CD4-positive, CD25-positive, alpha-beta regulatory T cell (primary cell): ENCODE data around the gene ZNF747. TPM values are rescaled to one million over a fixed set of nuclear protein-coding genes. Genes with fewer than 3 reads are reported as not detected.

Experiments used
- ATAC-seq, 2 donors: fragments of 150-1000 bp; cut with Tn5 transposase; one replicate each; pipeline ENCODE4 v1.10.0; 2021; ENCODE audit warnings: low read depth in 2 of 2, moderate number of reproducible peaks in 2 of 2, moderate library complexity in 1 of 2
- DNase-seq, 3 donors: peaks; one replicate each; pipeline versions ENCODE4 v3.0.0 to v3.0.0-alpha.2; 2012 to 2022; ENCODE audit warnings: mixed read lengths in 1 of 3
- H3K27ac ChIP-seq: one replicate; pipeline ENCODE4 v1.7.0; 2013; ENCODE audit warnings: mild to moderate bottlenecking, low read length; ENCODE audit not compliant: insufficient read depth, poor library complexity, severe bottlenecking
- H3K27me3 ChIP-seq: one replicate; pipeline ENCODE4 v1.7.0; 2013; ENCODE audit warnings: low read length; ENCODE audit not compliant: control insufficient read depth, insufficient read depth
- H3K36me3 ChIP-seq: one replicate; pipeline ENCODE4 v1.7.0; 2013; ENCODE audit warnings: mild to moderate bottlenecking, low read length, moderate library complexity; ENCODE audit not compliant: control insufficient read depth, insufficient read depth
- H3K4me1 ChIP-seq: 2 replicates; pipeline ENCODE4 v1.7.0; 2013; ENCODE audit warnings: mild to moderate bottlenecking, low read length; ENCODE audit not compliant: insufficient read depth, control insufficient read depth, poor library complexity, severe bottlenecking
- H3K4me3 ChIP-seq: one replicate; pipeline ENCODE4 v1.7.0; 2013; ENCODE audit warnings: low read depth, mild to moderate bottlenecking, low read length, moderate library complexity
- H3K9me3 ChIP-seq, 2 experiments: 1 replicate in 1 of 2; 2 replicates in 1 of 2; pipeline ENCODE4 v1.7.0; 2013; ENCODE audit warnings: low read length in 2 of 2, mild to moderate bottlenecking in 1 of 2, moderate library complexity in 1 of 2; ENCODE audit not compliant: control insufficient read depth in 2 of 2
- H3K27ac Mint-ChIP-seq, 3 donors: one replicate each; pipeline ENCODE4 v1.8.0; 2020 to 2022; ENCODE audit warnings: mild to moderate bottlenecking in 3 of 3, mixed read lengths in 3 of 3, moderate library complexity in 2 of 3
- H3K27me3 Mint-ChIP-seq: one replicate; pipeline ENCODE4 v1.8.0; 2022; ENCODE audit warnings: mild to moderate bottlenecking, mixed read lengths
- H3K36me3 Mint-ChIP-seq: one replicate; pipeline ENCODE4 v1.8.0; 2020; ENCODE audit warnings: mixed read lengths
- H3K4me1 Mint-ChIP-seq, 4 donors: one replicate each; pipeline ENCODE4 v1.8.0; 2020 to 2022; ENCODE audit warnings: mixed read lengths in 4 of 4, mild to moderate bottlenecking in 1 of 4
- H3K4me3 Mint-ChIP-seq, 4 donors: one replicate each; pipeline ENCODE4 v1.8.0; 2020 to 2022; ENCODE audit warnings: mild to moderate bottlenecking in 4 of 4, mixed read lengths in 4 of 4, moderate library complexity in 3 of 4
- H3K9me3 Mint-ChIP-seq, 7 donors: one replicate each; pipeline ENCODE4 v1.8.0; 2020 to 2022; ENCODE audit warnings: mixed read lengths in 7 of 7, mild to moderate bottlenecking in 3 of 7, moderate library complexity in 2 of 7
- polyA plus RNA-seq, 4 donors: library from polyadenylated mRNA; unstranded; fragments of 300-500 nt; fragmentation: Illumina TruSeq; gene quantifications; one replicate each; pipeline ENCODE4 v1.2.3, GENCODE V29; 2021
- total RNA-seq: library from RNA; stranded (reverse); gene quantifications from one replicate; pipeline ENCODE4 v1.2.3, GENCODE V29; 2022

Gene ZNF747
- total and polyA plus RNA-seq, 5 donors from 2014 or later, result 5.0 to 9.4 (median 8.4) TPM

GRCh38 chr16:30491229-30491628 is 43.4 kb downstream of the ZNF747 start:
- H3K9me3 Mint-ChIP-seq, result no peaks in the 10 kb centered on the region
- no peak overlapping the region for H3K27ac ChIP-seq
- H3K36me3 ChIP-seq, result peaks cover 86% of the 10 kb centered on the region

GRCh38 chr16:30490210-30490609 is 44.4 kb downstream of the ZNF747 start:
- peak overlapping the region in 1 of 4 donors; percentile 47 for H3K4me3 Mint-ChIP-seq
- peaks cover 42% of the 10 kb centered on the region for H3K36me3 Mint-ChIP-seq
- no peak for DNase-seq
- peaks cover 88% of the 10 kb centered on the region for H3K36me3 ChIP-seq
- H3K27me3 Mint-ChIP-seq, result no peaks in the 10 kb centered on the region
- H3K9me3 ChIP-seq, result no peaks in the 10 kb centered on the region
- no peaks in the 10 kb centered on the region for H3K9me3 Mint-ChIP-seq
- H3K27me3 ChIP-seq, result no peaks in the 10 kb centered on the region
- H3K4me3 ChIP-seq, result no peak overlapping the region
- peak overlapping the region; percentile 49 to 65 (median 60) for H3K27ac Mint-ChIP-seq
- no peaks in the 10 kb centered on the region for H3K4me1 ChIP-seq
- peaks cover 5 to 41% (median 19%) of the 10 kb centered on the region in 4 donors for H3K4me1 Mint-ChIP-seq
- no peak overlapping the region for H3K27ac ChIP-seq
- no peak for ATAC-seq

More at GRCh38 chr16:30491229-30491628, 43.4 kb downstream of the ZNF747 start:
- DNase-seq, result no peak
- peak overlapping the region; percentile 20 to 86 (median 68) for H3K27ac Mint-ChIP-seq
- H3K27me3 Mint-ChIP-seq, result no peaks in the 10 kb centered on the region
- peaks cover 5 to 37% (median 15%) of the 10 kb centered on the region in 4 donors for H3K4me1 Mint-ChIP-seq
- H3K4me3 Mint-ChIP-seq, result no peak overlapping the region
- H3K4me3 ChIP-seq, result no peak overlapping the region
- H3K27me3 ChIP-seq, result no peaks in the 10 kb centered on the region
- ATAC-seq, result no peak
- H3K9me3 ChIP-seq, result no peaks in the 10 kb centered on the region
- H3K36me3 Mint-ChIP-seq, result peaks cover 37% of the 10 kb centered on the region
- H3K4me1 ChIP-seq, result no peaks in the 10 kb centered on the region

- Mint-ChIP-seq H3K4me1 (peaks cover 5 to 48% (median 24%) of the 10 kb centered on the region in 4 donors), H3K27ac (peak overlapping the region in 1 of 3 donors; percentile 79), H3K36me3 (peaks cover 42% of the 10 kb centered on the region), H3K27me3 (no peaks in the 10 kb centered on the region), H3K9me3 (no peaks in the 10 kb centered on the region), H3K4me3 (peak overlapping the region in 1 of 4 donors; percentile 33)
- Histone ChIP-seq H3K4me1 (no peaks in the 10 kb centered on the region), H3K27ac (no peak overlapping the region), H3K36me3 (peaks cover 83% of the 10 kb centered on the region), H3K27me3 (no peaks in the 10 kb centered on the region), H3K9me3 (no peaks in the 10 kb centered on the region), H3K4me3 (no peak overlapping the region)
- DNase-seq, result no peak
- no peak for ATAC-seq
These were observed 45.7 kb downstream of the ZNF747 start for GRCh38 chr16:30488764-30489605.

GRCh38 chr16:30485818-30486436 is 48.7 kb downstream of the ZNF747 start:
- no peaks in the 10 kb centered on the region for H3K27me3 ChIP-seq
- Mint-ChIP-seq H3K27me3 (no peaks in the 10 kb centered on the region), H3K4me1 (peaks cover 5 to 56% (median 26%) of the 10 kb centered on the region in 4 donors), H3K9me3 (no peaks in the 10 kb centered on the region), H3K27ac (peak overlapping the region; percentile 47 to 86 (median 78)), H3K4me3 (no peak overlapping the region), H3K36me3 (peaks cover 47% of the 10 kb centered on the region)
- no peak overlapping the region for H3K27ac ChIP-seq
- no peaks in the 10 kb centered on the region for H3K9me3 ChIP-seq
- H3K36me3 ChIP-seq, result peaks cover 91% of the 10 kb centered on the region
- DNase-seq (no peak), ATAC-seq (no peak)
- peaks cover 4% of the 10 kb centered on the region for H3K4me1 ChIP-seq
- H3K4me3 ChIP-seq, result no peak overlapping the region

- Mint-ChIP-seq H3K4me1 (peaks cover 5 to 58% (median 31%) of the 10 kb centered on the region in 4 donors), H3K27me3 (no peaks in the 10 kb centered on the region), H3K4me3 (no peak overlapping the region), H3K27ac (peak overlapping the region in 2 of 3 donors; percentile 72 to 80), H3K9me3 (no peaks in the 10 kb centered on the region), H3K36me3 (peaks cover 47% of the 10 kb centered on the region)
- H3K4me1 ChIP-seq, result peaks cover 6% of the 10 kb centered on the region
- H3K36me3 ChIP-seq, result peaks cover 91% of the 10 kb centered on the region
- ATAC-seq, result no peak
- H3K27me3 ChIP-seq, result no peaks in the 10 kb centered on the region
- no peak overlapping the region for H3K4me3 ChIP-seq
- H3K27ac ChIP-seq, result no peak overlapping the region
- no peaks in the 10 kb centered on the region for H3K9me3 ChIP-seq
- DNase-seq, result no peak
These were observed 49.8 kb downstream of the ZNF747 start for GRCh38 chr16:30484887-30485286.

- peaks cover 80% of the 10 kb centered on the region for H3K36me3 ChIP-seq
- H3K4me3 ChIP-seq, result no peak overlapping the region
- peak overlapping the region; percentile 21 for H3K27ac ChIP-seq
- H3K36me3 Mint-ChIP-seq, result peaks cover 46% of the 10 kb centered on the region
- H3K27me3 ChIP-seq, result no peaks in the 10 kb centered on the region
- ATAC-seq (peak in 1 of 2 donors; percentile 77), DNase-seq (peak in 2 of 3 donors; percentile 30 to 49)
- H3K27ac Mint-ChIP-seq, result peak overlapping the region; percentile 76 to 93 (median 88)
- H3K27me3 Mint-ChIP-seq, result no peaks in the 10 kb centered on the region
- no peaks in the 10 kb centered on the region for H3K9me3 Mint-ChIP-seq
- peak overlapping the region in 3 of 4 donors; percentile 7 to 63 (median 53) for H3K4me3 Mint-ChIP-seq
- peaks cover 5 to 59% (median 38%) of the 10 kb centered on the region in 4 donors for H3K4me1 Mint-ChIP-seq
- peaks cover 10% of the 10 kb centered on the region for H3K4me1 ChIP-seq
- no peaks in the 10 kb centered on the region for H3K9me3 ChIP-seq
These were observed 52.3 kb downstream of the ZNF747 start for GRCh38 chr16:30482366-30482765.

- H3K27ac Mint-ChIP-seq, result peak overlapping the region in 1 of 3 donors; percentile 76
- H3K27me3 Mint-ChIP-seq, result no peaks in the 10 kb centered on the region
These were observed 53.3 kb downstream of the ZNF747 start for GRCh38 chr16:30481381-30481780.

More at GRCh38 chr16:30481381-30481780, 53.3 kb downstream of the ZNF747 start:
- H3K36me3 Mint-ChIP-seq, result peaks cover 50% of the 10 kb centered on the region
- peaks cover 5 to 66% (median 42%) of the 10 kb centered on the region in 4 donors for H3K4me1 Mint-ChIP-seq
- no peak for DNase-seq
- Histone ChIP-seq H3K27ac (no peak overlapping the region), H3K4me3 (no peak overlapping the region), H3K4me1 (peaks cover 19% of the 10 kb centered on the region), H3K27me3 (no peaks in the 10 kb centered on the region), H3K36me3 (peaks cover 81% of the 10 kb centered on the region), H3K9me3 (no peaks in the 10 kb centered on the region)
- H3K4me3 Mint-ChIP-seq, result no peak overlapping the region
- H3K9me3 Mint-ChIP-seq, result no peaks in the 10 kb centered on the region
- no peak for ATAC-seq
